Lung (tissue), 12 donors: ENCODE measurements around the gene ABCC2. TPM values are rescaled to one million over a fixed set of nuclear protein-coding genes. Genes with fewer than 3 reads are reported as not detected.

Experiments used
- ATAC-seq: fragments of 200-7000 bp; cut with Tn5 transposase; one replicate; pipeline ENCODE4 v1.9.1; 2020; ENCODE audit warnings: moderate number of reproducible peaks; ENCODE audit not compliant: insufficient read depth, low FRiP score
- DNase-seq, 3 donors: peaks; one replicate each; pipeline ENCODE4 v3.0.0-alpha.2; 2013 to 2017
- H3K27ac ChIP-seq, 2 donors: one replicate each; pipeline ENCODE4 v1.5.1; 2013; ENCODE audit warnings: mild to moderate bottlenecking in 2 of 2, moderate library complexity in 2 of 2, control low read depth in 1 of 2, inconsistent platforms in 1 of 2, low read depth in 1 of 2, low read length in 1 of 2
- H3K27me3 ChIP-seq, 3 donors: one replicate each; pipeline ENCODE4 v1.5.1; 2013; ENCODE audit warnings: low read length in 2 of 3; ENCODE audit not compliant: control insufficient read depth in 3 of 3, insufficient read depth in 3 of 3
- H3K36me3 ChIP-seq, 4 donors: one replicate each; pipeline ENCODE4 v1.5.1; 2013; ENCODE audit warnings: low read length in 4 of 4, mild to moderate bottlenecking in 1 of 4, moderate library complexity in 1 of 4; ENCODE audit not compliant: control insufficient read depth in 4 of 4, insufficient read depth in 4 of 4
- H3K4me1 ChIP-seq, 5 donors: one replicate each; pipeline ENCODE4 v1.5.1; 2013; ENCODE audit warnings: low read length in 5 of 5, mild to moderate bottlenecking in 2 of 5, moderate library complexity in 1 of 5; ENCODE audit not compliant: control insufficient read depth in 5 of 5, insufficient read depth in 5 of 5
- H3K4me3 ChIP-seq: one replicate; pipeline ENCODE4 v1.5.1; 2013; ENCODE audit warnings: mild to moderate bottlenecking, control low read depth, moderate library complexity
- H3K9ac ChIP-seq, 2 donors: one replicate each; pipeline ENCODE4 v1.5.1; 2013; ENCODE audit warnings: low read length in 2 of 2, control low read depth in 1 of 2; ENCODE audit not compliant: insufficient read depth in 1 of 2
- H3K9me3 ChIP-seq, 4 donors: one replicate each; pipeline ENCODE4 v1.5.1; 2013; ENCODE audit warnings: low read length in 3 of 4, mild to moderate bottlenecking in 1 of 4, moderate library complexity in 1 of 4; ENCODE audit not compliant: control insufficient read depth in 4 of 4, insufficient read depth in 3 of 4
- WGBS, 2 donors: extraction: QIAGEN DNeasy Blood & Tissue Kit; methylation state at CpG; one replicate each; pipeline ENCODE4 v1.1.7; 2013; 5-methylcytosine and 5-hydroxymethylcytosine counted together
- polyA plus RNA-seq, 2 donors: library from polyadenylated mRNA; stranded (reverse); fragments of 200-250 nt; gene quantifications; one replicate each; pipeline ENCODE4 v1.2.1, GENCODE V29; 2013
- total RNA-seq, 2 donors: library from RNA; depleted of rRNA in 1 of 2; stranded (reverse); fragments of >200 nt in 1 of 2; gene quantifications; one replicate each; pipeline ENCODE4 v1.2.1, GENCODE V29; 2014 to 2021
- TF ChIP-seq, protein P1 (sequence below): IDR thresholded peaks from 2 replicates; pipeline ENCODE4 v1.5.1; 2012; ENCODE audit warnings: mild to moderate bottlenecking; ENCODE audit errors: control extremely low read depth, extremely low read depth
- donor health status: control.
- donor health status: control.
- donor health status: Bipolar disorder and iron deficiency.
- donor health status: healthy.
- donor health status: DM: yes; HTN: yes; CAD: no.

Gene ABCC2
- total and polyA plus RNA-seq, 4 donors, result 0.47 to 1.3 (median 0.96) TPM

DNA sequence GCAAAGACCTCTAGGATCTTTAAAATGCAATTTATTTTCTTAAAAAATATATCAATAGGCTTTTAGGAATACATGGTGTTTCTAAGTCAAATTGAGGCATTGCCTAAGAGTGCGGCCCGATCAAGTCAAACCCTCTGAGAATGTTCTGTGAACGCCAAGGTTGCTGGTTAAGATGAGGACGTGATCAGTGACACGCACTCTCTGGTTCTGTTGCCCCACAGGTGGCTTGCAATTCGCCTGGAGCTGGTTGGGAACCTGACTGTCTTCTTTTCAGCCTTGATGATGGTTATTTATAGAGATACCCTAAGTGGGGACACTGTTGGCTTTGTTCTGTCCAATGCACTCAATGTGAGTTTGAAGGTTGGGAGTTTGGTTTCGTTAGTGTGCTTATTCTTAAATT lies 59.3 kb downstream of the ABCC2 start:
- no peak for ATAC-seq
- Histone ChIP-seq H3K36me3 (no peaks in the 10 kb centered on the region), H3K9ac (no peak overlapping the region), H3K27me3 (no peaks in the 10 kb centered on the region), H3K4me3 (no peak overlapping the region), H3K27ac (no peak overlapping the region), H3K9me3 (no peaks in the 10 kb centered on the region), H3K4me1 (peaks cover 0 to 8% (median 0%) of the 10 kb centered on the region in 5 donors)
- DNase-seq, result no peak
- WGBS, 2 donors, result 92 to 98% methylated on average over 7 of the region's 7 CpGs
- TF ChIP-seq, protein P1, sequence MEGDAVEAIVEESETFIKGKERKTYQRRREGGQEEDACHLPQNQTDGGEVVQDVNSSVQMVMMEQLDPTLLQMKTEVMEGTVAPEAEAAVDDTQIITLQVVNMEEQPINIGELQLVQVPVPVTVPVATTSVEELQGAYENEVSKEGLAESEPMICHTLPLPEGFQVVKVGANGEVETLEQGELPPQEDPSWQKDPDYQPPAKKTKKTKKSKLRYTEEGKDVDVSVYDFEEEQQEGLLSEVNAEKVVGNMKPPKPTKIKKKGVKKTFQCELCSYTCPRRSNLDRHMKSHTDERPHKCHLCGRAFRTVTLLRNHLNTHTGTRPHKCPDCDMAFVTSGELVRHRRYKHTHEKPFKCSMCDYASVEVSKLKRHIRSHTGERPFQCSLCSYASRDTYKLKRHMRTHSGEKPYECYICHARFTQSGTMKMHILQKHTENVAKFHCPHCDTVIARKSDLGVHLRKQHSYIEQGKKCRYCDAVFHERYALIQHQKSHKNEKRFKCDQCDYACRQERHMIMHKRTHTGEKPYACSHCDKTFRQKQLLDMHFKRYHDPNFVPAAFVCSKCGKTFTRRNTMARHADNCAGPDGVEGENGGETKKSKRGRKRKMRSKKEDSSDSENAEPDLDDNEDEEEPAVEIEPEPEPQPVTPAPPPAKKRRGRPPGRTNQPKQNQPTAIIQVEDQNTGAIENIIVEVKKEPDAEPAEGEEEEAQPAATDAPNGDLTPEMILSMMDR, result no peak

DNA sequence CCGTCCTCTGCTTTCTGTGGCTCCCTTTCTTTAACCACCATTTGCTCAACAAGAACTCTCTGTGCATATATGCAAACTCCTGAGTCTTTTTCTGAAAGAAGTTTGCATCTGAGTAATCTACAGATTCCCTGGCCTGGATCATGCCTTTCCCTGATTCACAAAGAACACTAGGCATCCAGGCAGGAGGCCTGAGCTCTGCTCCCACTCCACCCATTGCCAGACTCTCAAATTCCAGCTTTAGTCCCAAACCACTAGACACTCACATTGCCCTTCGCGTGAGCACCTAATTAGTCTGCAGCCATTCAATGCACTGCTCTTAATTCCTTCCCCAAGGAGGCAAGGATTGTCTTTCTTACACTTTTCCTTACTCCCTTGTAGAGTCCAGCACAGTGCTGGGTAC lies 60.9 kb downstream of the ABCC2 start:
- H3K4me3 ChIP-seq, result no peak overlapping the region
- 93 to 97% methylated on average over 3 of the region's 3 CpGs for WGBS, 2 donors
- H3K27ac ChIP-seq, result no peak overlapping the region
- H3K27me3 ChIP-seq, result no peaks in the 10 kb centered on the region
- DNase-seq, result no peak
- TF ChIP-seq, protein P1, result no peak
- peaks cover 0 to 8% (median 0%) of the 10 kb centered on the region in 5 donors for H3K4me1 ChIP-seq
- H3K36me3 ChIP-seq, result no peaks in the 10 kb centered on the region
- ATAC-seq, result no peak
- H3K9ac ChIP-seq, result no peak overlapping the region
- H3K9me3 ChIP-seq, result no peaks in the 10 kb centered on the region

DNA sequence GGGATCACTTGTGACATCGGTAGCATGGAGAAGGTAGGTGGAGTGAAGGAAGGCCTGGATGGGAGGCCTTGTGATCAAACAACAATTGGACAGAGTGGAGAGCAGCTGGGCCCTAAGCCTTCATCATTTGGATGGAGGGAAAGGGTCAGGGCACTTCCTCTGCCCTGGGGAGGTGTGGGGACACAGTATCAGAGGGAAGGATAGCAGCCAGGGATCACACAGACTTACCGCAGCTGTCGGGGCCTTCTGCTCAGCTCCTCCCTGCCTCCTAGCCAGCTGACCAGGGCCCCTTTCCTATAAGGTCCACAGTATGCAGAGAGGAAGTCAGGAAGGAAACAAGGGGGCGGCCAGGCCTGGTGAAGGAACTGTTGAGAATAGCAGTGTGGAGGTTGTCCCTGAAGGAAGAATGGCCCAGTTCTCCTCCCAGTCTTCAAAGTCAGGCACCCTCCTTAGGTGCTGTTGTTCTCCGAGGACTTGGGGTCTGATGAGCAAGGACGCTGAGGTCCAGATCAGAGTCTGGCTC lies 62.1 kb downstream of the ABCC2 start:
- Histone ChIP-seq H3K27me3 (no peaks in the 10 kb centered on the region), H3K4me3 (no peak overlapping the region), H3K9me3 (no peaks in the 10 kb centered on the region), H3K9ac (no peak overlapping the region), H3K36me3 (no peaks in the 10 kb centered on the region), H3K4me1 (peaks cover 0 to 8% (median 0%) of the 10 kb centered on the region in 5 donors), H3K27ac (no peak overlapping the region)
- WGBS, 2 donors, result 41 to 65% methylated on average over 6 of the region's 6 CpGs
- TF ChIP-seq, protein P1, result no peak
- ATAC-seq, result no peak
- no peak for DNase-seq

DNA sequence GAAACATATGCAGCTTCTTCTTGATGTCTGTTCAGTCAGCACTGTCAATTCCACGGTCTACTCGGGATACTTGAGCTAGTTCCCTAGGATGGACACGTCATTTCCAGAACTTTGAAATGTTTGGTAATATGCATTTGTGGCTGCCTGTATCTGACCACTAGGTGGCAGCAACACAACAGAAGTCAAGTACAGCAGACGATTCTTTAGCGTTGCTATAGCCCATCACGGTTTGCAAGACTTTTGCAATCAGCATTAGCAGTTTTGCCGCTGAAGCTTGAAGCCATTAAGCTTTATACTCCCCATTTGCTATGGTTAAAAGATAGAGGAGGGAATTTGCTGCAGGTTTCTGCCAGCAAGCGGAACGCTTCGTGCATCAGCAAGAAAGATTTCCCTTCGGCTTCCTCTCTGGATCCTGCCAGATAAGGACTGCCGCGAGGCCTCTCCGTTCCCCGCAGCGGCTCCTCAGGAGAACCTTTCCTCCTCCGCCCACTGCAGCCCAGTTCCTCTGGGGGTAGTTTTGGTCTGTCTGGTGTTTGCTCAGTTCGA lies 63.5 kb downstream of the ABCC2 start:
- Histone ChIP-seq H3K36me3 (no peaks in the 10 kb centered on the region), H3K4me3 (no peak overlapping the region), H3K4me1 (peaks cover 0 to 20% (median 0%) of the 10 kb centered on the region in 5 donors), H3K27me3 (no peaks in the 10 kb centered on the region), H3K9ac (no peak overlapping the region), H3K9me3 (no peaks in the 10 kb centered on the region), H3K27ac (no peak overlapping the region)
- DNase-seq (peak; percentile 85 to 96 (median 93)), ATAC-seq (peak; percentile 87)
- TF ChIP-seq, protein P1, result peak; percentile 99
- WGBS, 2 donors, result 3% methylated on average over 18 of the region's 18 CpGs
